ENCODE measurements around the gene DPP8.

Gene DPP8

GRCh38 chr15:65404186-65404872 is 113.2 kb downstream of the DPP8 start:
- TF ChIP-seq, protein P1, sequence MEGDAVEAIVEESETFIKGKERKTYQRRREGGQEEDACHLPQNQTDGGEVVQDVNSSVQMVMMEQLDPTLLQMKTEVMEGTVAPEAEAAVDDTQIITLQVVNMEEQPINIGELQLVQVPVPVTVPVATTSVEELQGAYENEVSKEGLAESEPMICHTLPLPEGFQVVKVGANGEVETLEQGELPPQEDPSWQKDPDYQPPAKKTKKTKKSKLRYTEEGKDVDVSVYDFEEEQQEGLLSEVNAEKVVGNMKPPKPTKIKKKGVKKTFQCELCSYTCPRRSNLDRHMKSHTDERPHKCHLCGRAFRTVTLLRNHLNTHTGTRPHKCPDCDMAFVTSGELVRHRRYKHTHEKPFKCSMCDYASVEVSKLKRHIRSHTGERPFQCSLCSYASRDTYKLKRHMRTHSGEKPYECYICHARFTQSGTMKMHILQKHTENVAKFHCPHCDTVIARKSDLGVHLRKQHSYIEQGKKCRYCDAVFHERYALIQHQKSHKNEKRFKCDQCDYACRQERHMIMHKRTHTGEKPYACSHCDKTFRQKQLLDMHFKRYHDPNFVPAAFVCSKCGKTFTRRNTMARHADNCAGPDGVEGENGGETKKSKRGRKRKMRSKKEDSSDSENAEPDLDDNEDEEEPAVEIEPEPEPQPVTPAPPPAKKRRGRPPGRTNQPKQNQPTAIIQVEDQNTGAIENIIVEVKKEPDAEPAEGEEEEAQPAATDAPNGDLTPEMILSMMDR (IDR thresholded peaks at IDR 0.05; ENCODE audit: low read length), result no peak
- TF ChIP-seq EZH2 (IDR thresholded peaks at IDR 0.05; ENCODE audit: borderline replicate concordance, low read length), result no peak
- Histone ChIP-seq H3K9me2 (ENCODE audit: low read depth, low read length) (no peaks in the 10 kb centered on the region), H3K79me2 (ENCODE audit: insufficient read depth, low read length) (no peaks in the 10 kb centered on the region), H3K4me3 (ENCODE audit: low read depth, low read length, poor library complexity, severe bottlenecking) (no peak overlapping the region), H3F3A (ENCODE audit: insufficient read depth, low read length) (no peaks in the 10 kb centered on the region), H3K9me3 (ENCODE audit: low read length) (no peaks in the 10 kb centered on the region), H3K36me3 (ENCODE audit: insufficient read depth, low read length) (no peaks in the 10 kb centered on the region), H3K27me3 (ENCODE audit: insufficient read depth, low read length) (no peaks in the 10 kb centered on the region), H3K9ac (ENCODE audit: low read length) (no peak overlapping the region), H2AFZ (ENCODE audit: low read length) (no peak overlapping the region), H3K27ac (ENCODE audit: low read depth, low read length, poor library complexity, severe bottlenecking) (no peak overlapping the region), H3K4me1 (ENCODE audit: insufficient read depth, low read length, severe bottlenecking) (peaks cover 4% of the 10 kb centered on the region), H4K20me1 (ENCODE audit: insufficient read depth, low read length) (no peaks in the 10 kb centered on the region), H3K4me2 (ENCODE audit: low read length) (no peak overlapping the region)

- no peaks in the 10 kb centered on the region for H3K27me3 ChIP-seq (ENCODE audit: insufficient read depth, low read length)
- H3K9me2 ChIP-seq (ENCODE audit: low read depth, low read length), result no peaks in the 10 kb centered on the region
- no peak overlapping the region for H3K27ac ChIP-seq (ENCODE audit: low read depth, low read length, poor library complexity, severe bottlenecking)
- no peaks in the 10 kb centered on the region for H3K4me1 ChIP-seq (ENCODE audit: insufficient read depth, low read length, severe bottlenecking)
- no peaks in the 10 kb centered on the region for H4K20me1 ChIP-seq (ENCODE audit: insufficient read depth, low read length)
- no peaks in the 10 kb centered on the region for H3K9me3 ChIP-seq (ENCODE audit: low read length)
- no peak overlapping the region for H2AFZ ChIP-seq (ENCODE audit: low read length)
- no peaks in the 10 kb centered on the region for H3F3A ChIP-seq (ENCODE audit: insufficient read depth, low read length)
- TF ChIP-seq, protein P1 (IDR thresholded peaks at IDR 0.05; ENCODE audit: low read length), result no peak
- no peak for TF ChIP-seq EZH2 (IDR thresholded peaks at IDR 0.05; ENCODE audit: borderline replicate concordance, low read length)
- no peak overlapping the region for H3K9ac ChIP-seq (ENCODE audit: low read length)
- H3K4me3 ChIP-seq (ENCODE audit: low read depth, low read length, poor library complexity, severe bottlenecking), result no peak overlapping the region
- H3K4me2 ChIP-seq (ENCODE audit: low read length), result no peak overlapping the region
- no peaks in the 10 kb centered on the region for H3K79me2 ChIP-seq (ENCODE audit: insufficient read depth, low read length)
- H3K36me3 ChIP-seq (ENCODE audit: insufficient read depth, low read length), result no peaks in the 10 kb centered on the region
Observed at GRCh38 chr15:65402961-65403360, 114.5 kb downstream of the DPP8 start.

DNA sequence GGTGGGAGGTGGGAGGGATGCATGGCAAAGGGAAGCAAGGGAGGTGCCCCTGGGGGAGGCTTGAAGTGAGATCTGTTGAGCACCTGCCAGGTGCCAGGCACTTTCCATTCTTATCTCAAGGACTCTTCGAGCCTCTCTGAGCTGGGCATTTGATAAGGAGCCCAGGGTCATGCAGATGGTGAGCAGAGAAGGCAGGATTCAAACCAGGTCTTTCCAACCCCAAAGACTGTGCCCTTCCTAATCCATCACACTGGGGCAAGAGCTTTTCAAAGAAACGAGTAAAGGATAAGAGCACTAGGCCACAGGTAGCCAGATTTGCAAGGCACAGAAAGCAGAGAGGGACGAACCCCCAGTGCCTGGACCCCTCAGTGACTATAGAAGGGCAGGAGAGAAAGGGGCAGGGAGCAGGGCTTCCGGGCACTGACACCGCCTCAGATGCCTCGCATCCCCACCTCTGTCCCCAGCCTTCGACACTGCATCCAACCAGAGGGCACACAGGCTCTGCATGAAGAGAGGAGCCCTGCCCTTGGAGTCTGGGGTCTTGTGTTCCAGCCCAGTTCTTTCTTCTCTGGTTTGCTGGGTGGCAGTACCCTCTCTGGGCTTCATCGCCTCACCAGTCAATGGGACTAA is 115.8 kb downstream of the DPP8 start:
- no peak for TF ChIP-seq EZH2 (IDR thresholded peaks at IDR 0.05; ENCODE audit: borderline replicate concordance, low read length)
- TF ChIP-seq, protein P1 (IDR thresholded peaks at IDR 0.05; ENCODE audit: low read length), result no peak
- Histone ChIP-seq H3K9me2 (ENCODE audit: low read depth, low read length) (no peaks in the 10 kb centered on the region), H3K4me3 (ENCODE audit: low read depth, low read length, poor library complexity, severe bottlenecking) (no peak overlapping the region), H3K27ac (ENCODE audit: low read depth, low read length, poor library complexity, severe bottlenecking) (no peak overlapping the region), H3K79me2 (ENCODE audit: insufficient read depth, low read length) (no peaks in the 10 kb centered on the region), H3K4me2 (ENCODE audit: low read length) (no peak overlapping the region), H3K36me3 (ENCODE audit: insufficient read depth, low read length) (no peaks in the 10 kb centered on the region), H3F3A (ENCODE audit: insufficient read depth, low read length) (no peaks in the 10 kb centered on the region), H3K9ac (ENCODE audit: low read length) (no peak overlapping the region), H3K4me1 (ENCODE audit: insufficient read depth, low read length, severe bottlenecking) (no peaks in the 10 kb centered on the region), H2AFZ (ENCODE audit: low read length) (no peak overlapping the region), H3K9me3 (ENCODE audit: low read length) (no peaks in the 10 kb centered on the region), H4K20me1 (ENCODE audit: insufficient read depth, low read length) (no peaks in the 10 kb centered on the region), H3K27me3 (ENCODE audit: insufficient read depth, low read length) (no peaks in the 10 kb centered on the region)

Measured in OCI-LY1 (cell line).